GM18870 (cell line): ENCODE data around the gene HRH3.

Experiments
- ATAC-seq: cut with Tn5 transposase; IDR thresholded peaks from one replicate; pipeline ENCODE4 v1.9.1; 2021; ENCODE audit warnings: moderate library complexity; ENCODE audit not compliant: unreplicated experiment

HRH3 gene

GRCh38 chr20:62201173-62202082, 18.6 kb downstream of the HRH3 start:
- no peak for ATAC-seq

GRCh38 chr20:62200491-62201172, 19.4 kb downstream of the HRH3 start:
- no peak for ATAC-seq

DNA sequence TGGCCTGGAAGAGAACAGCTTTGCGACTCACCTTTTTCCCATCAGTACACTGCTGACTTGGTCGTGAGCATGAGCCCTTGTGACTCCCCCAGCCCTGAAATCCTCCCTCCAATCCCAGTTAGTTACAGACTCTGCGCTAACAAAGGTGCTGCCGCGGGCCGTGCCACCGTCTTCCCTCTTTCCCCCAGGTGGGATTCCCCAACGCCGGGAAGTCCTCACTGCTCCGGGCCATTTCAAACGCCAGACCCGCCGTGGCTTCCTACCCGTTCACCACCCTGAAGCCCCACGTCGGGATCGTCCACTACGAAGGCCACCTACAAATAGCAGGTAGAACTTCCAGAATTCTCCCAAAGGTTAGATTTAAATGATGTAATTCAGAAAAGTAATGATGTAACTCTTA, 21.1 kb downstream of the HRH3 start:
- ATAC-seq = no peak

GRCh38 chr20:62198496-62198895, 21.6 kb downstream of the HRH3 start:
- no peak for ATAC-seq

DNA sequence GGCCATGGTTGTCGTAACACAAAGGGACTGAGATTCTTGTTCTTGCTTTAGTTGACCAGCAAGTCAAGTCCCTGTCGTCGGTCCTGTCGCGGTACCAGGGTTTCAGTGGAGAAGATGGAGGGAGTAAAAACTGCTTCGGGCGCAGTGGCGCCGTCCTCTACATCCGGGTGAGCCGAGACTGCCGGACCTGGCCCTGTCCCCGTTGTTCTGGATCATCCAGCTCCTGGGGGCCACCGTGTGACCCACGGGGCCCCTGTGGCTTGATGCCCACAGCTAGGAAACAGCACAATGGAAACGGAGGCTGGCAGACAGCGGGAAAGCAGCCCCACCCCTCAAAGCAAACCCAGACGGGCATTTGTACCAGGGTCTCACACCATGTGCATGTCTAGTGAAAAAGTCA, 22.3 kb downstream of the HRH3 start:
- no peak for ATAC-seq

DNA sequence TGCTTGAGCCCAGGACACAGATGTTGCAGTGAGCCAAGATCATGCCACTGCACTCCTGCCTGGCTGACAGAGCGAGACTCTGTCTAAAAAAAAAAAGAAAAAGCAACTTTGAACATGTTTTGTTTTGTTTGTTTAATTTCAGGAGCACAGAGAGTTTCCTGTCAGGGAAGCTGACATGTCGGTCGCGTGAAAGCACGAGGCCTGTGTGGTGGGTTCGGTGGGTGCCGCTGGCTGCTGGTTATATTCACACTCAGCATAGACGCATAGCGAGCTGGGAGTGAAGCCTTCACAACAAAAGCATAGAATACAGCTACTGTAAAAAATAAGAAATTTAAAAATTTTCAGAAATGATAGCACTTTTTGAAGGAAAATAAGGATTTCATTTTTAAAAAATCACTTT, 22.8 kb downstream of the HRH3 start:
- ATAC-seq = no peak

DNA sequence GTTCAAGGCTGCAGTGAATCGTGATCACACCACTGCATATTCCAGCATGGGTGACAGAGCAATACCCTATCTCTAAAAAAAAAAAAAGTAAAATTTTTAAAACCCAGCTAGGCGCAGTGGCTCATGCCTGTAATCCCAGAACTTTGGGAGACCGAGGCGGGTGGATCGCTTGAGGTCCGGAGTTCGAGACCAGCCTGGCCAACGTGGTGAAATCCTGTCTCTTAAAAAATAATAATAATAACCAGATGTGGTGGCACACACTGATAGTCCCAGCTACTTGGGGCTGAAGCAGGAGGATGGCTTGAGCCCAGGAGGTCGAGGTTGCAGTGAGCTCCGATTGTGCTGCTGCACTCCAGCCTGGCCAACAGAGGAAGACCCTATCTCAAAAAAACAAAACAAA, 23.8 kb downstream of the HRH3 start:
- no peak for ATAC-seq

- no peak for ATAC-seq
These were observed 24.3 kb downstream of the HRH3 start for GRCh38 chr20:62195736-62196135.

DNA sequence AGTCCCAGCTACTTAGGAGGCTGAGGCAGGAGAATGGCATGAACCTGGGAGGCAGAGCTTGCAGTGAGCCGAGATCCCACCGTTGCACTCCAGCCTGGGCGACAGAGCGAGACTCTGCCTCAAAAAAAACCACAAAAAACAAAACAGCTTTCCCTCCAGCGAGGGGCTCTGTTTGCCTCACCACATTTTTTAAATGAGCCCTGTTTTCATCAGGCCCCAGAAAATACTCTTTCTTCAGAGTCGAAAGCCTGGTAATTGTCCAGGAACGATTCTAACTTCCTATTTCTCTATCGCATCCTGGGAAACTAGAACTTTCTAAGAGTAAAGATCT, 25.0 kb downstream of the HRH3 start:
- no peak for ATAC-seq

DNA sequence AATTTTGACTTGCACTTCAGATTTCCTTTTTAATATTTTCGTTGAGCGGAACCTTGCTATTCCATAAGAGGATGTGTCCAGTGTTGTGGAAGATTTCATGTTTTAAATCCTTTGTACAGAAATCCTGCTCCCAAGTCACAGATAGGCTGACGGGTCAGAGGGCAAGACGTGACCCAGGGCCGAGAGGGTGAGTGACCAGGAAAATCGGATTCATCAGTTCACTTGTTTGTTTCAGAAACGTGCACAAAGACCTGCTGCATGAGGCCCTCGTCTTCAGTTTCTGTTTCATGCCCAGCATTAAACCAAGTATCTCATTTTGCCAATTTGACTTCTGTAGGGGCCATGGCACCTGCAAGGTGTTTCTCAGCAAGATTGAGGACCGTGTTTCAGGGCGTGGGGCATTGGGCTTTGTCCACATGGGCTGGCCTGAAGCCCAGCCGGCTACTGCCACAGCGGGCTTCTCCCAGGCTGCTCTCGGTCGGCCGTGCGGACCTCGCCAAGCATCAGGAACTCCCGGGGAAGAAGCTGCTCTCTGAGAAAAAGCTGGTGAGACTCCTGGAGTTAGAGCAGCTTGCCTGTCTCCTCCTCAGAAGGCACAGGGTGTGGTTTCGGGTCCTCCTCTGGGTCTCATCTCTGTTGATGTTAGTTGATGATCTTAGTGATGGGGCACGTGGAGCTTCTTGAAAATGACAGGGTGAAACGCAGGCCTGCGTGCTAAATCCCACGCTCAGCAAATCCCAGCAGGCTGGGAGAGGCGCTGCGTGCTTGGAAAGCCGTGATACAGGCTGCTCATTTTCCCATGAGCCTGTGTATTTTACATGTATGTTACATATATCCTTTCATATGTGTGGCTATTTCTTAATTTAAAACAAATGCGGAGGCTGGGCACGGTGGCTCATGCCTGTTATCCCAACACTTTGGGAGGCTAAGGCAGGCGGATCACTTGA, 26.7 kb downstream of the HRH3 start:
- no peak for ATAC-seq

DNA sequence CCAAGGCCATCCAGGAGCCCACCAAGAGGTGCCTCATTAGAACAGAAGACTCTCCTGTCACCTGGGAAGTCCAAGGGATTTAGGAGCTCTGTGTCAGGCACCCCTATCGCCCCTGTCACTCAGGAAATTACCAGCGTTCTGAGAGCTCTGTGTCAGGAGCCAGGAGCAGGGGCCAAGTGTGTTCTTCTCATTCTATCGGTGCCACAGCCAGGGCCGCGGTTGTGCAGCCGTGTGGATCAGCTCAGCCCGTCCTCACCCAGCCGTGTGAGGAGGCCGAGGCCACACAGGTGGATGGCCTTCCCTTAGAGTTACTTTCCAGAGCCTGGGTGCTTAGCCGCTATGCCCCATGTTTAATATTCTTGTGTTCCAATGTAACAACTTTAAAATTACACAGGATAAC, 27.4 kb downstream of the HRH3 start:
- no peak for ATAC-seq

GRCh38 chr20:62191781-62192559, 28.1 kb downstream of the HRH3 start:
- no peak for ATAC-seq

DNA sequence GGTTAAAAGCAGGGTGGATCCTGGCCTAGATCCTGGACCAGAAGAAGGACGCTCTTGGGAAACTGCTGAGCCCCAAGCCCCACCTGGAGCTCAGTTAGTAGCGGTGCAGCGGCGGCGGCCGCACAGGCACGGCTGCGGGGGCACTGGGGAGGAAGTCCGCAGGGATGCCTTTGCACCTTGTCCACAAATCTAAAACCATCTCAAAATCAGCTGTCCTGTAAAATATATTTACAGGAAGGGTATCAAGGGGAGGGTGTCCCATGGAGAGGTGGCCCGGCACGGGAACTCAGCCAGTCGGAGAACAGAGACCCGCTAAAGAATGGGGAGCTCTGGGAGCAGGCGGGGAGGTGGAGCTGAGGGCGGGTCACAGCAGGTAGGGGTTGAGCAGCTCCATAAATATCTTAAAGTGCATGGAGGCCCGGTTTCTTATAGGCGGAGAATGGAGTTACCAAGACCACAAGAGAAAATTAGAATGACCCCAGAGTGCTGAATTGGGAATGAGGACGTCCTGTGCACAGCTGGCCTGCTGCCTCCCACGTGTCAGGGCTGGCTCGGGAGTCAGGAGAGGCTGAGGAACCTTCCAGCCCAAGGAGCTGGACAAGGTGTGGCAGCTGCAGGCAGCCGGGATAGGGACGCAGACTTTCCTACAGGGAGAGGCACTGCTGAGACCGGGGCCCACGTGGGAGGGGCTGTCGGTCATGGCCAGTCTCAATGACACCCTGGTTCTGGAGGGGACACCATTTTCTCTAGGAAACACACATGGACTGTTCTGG, 29.3 kb downstream of the HRH3 start:
- ATAC-seq = no peak

GRCh38 chr20:62186887-62187866, 32.9 kb downstream of the HRH3 start:
- ATAC-seq = no peak

DNA sequence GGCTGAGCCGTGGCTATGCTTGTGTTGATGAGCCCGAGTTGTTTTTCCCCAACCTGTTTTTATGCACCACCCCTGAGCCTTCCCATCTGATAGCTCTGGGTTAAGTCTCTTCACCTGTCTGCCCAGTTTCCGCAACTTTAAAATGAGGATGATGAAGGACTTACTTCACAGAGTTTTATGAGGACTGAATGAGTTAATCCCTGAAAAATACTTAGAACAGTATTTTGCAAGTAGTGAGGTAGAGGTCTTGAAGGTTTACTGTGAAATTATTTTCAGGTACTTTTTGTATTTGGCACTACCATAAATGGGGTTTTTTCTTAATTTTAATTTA, 34.0 kb downstream of the HRH3 start:
- no peak for ATAC-seq

DNA sequence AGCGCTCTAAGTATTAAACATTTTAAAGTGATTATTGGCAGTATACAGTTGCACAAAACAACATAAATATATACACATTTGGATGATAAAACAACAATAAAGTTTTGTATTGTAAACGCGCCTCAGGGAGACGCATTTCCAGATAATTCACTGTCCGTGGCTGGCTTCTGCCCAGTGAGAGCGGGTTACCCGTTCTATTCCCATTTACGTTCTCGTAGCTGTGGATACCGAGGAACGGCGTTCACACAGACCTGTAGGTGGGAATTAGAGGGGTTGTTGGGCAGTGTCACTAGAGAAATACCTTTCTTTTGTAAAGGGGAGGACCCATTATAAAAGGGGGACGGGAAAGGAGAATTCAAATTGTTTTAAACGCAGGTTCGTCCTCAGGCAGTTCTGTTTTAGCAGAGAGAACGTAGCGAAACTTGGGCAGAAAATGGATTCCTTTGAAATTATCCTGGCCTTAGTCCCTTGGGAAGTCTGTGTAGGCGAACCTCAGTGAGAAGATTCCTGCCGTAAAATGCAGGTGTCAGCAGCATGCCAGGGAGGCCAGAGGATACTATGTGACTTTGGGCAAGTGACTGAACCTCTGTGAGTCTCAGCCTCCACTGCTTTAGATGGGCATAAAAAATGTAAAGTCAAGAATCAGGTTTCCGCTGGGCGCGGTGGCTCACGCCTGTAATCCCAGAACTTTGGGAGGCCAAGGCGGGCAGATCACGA, 36.5 kb downstream of the HRH3 start:
- ATAC-seq = no peak

DNA sequence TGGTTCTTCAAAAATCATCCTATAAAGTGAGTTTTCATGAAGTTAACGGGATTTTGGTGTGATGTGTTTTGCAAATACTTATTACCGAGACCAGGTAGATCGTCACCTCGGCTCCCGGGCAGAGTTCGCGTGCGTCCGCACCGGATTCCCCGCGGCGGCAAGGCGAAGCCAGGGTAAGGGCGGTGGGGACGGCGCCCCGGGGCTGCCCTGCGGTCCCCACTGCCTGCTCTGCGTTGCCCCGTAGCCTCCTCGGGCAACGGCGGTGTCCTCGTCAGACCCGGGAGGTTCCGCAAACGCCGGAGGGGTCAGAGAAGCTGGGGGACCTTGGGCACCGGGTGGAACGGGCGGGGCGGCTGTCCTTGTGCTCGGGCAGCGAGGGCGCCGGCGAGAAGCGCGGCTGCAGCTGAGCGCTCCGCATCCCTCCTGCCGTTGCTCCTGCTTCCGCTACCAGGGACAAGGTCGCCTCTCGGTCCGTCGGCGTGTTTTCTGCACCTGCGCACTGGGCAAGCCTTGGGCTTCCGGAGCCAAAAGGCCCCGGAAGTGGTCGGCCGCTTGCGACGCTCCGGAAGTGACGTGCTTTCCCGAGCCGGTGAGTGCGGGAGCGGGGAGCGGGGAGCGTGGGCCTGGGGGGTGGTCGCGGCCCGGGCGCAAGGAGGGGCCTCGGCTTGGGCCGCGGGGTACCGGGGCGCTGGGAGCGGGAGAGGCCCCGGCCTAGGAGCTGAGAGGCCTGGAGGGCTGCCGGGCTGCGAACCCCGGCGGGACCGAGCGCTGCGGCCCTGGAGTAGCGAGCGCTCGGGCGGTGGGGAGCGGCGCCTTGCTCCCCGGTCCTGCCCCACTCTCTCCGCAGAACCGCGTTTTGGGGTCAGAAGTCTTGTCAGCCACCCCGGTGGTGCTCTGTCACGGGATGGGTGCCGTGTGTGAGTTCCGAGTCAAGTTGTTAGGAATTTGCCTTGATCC, 37.3 kb downstream of the HRH3 start, which contains the start of gene MTG2:
Gene MTG2, plus strand, starts transcription at position 560 of the 957 bp plus-strand sequence. CDS start 10,393 bp downstream, outside the sequence.
- ATAC-seq = peak; percentile 77
